Gastroesophageal sphincter (tissue), 4 donors: Measurements from ENCODE around the gene SCAF8. TPM values are rescaled to one million over a fixed set of nuclear protein-coding genes. Genes with fewer than 3 reads are reported as not detected.

Source experiments
- ATAC-seq: fragments of 150-250 bp; one replicate; pipeline ENCODE4 v1.9.1; 2016; ENCODE audit warnings: mild to moderate bottlenecking, moderate library complexity
- H3K27ac ChIP-seq, 4 donors: fragments of 200-600 bp; sonication (generic) in 3 of 4; 1 replicate in 3 of 4; 2 replicates in 1 of 4; pipeline ENCODE4 v1.5.1; 2016 to 2019
- H3K27me3 ChIP-seq: fragments of 200-600 bp; sonication (generic); one replicate; pipeline ENCODE4 v1.5.1; 2019
- H3K36me3 ChIP-seq, 2 donors: fragments of 200-600 bp; sonication (generic); one replicate each; pipeline ENCODE4 v1.5.1; 2019; ENCODE audit warnings: control low read depth in 1 of 2
- H3K4me1 ChIP-seq, 3 donors: fragments of 200-600 bp; sonication (generic); 1 replicate in 2 of 3; 2 replicates in 1 of 3; pipeline ENCODE4 v1.5.1; 2016 to 2019; ENCODE audit warnings: control low read depth in 2 of 3
- H3K4me3 ChIP-seq, 2 donors: fragments of 200-600 bp; sonication (generic); one replicate each; pipeline ENCODE4 v1.5.1; 2019; ENCODE audit warnings: mild to moderate bottlenecking in 1 of 2, moderate library complexity in 1 of 2
- H3K9me3 ChIP-seq, 3 donors: fragments of 200-600 bp; sonication (generic); one replicate each; pipeline ENCODE4 v1.5.1; 2017 to 2019; ENCODE audit warnings: control low read depth in 2 of 3
- EP300 ChIP-seq: sonication (generic); formaldehyde crosslinking; IDR thresholded peaks from one replicate; pipeline ENCODE4 v1.6.1; 2017; ENCODE audit warnings: antibody characterized with exemption, mild to moderate bottlenecking
- POLR2A ChIP-seq, 2 donors: fragments of 450-650 bp; IDR thresholded peaks; one replicate each; pipeline ENCODE4 v1.6.1; 2017; ENCODE audit warnings: antibody characterized with exemption in 2 of 2, mild to moderate bottlenecking in 2 of 2, moderate library complexity in 1 of 2
- POLR2AphosphoS5 ChIP-seq: sonication (generic); formaldehyde crosslinking; IDR thresholded peaks from one replicate; pipeline ENCODE4 v1.6.1; 2017; ENCODE audit warnings: antibody characterized with exemption
- WGBS, 2 donors: methylation state at CpG; one replicate each; pipeline ENCODE4 v1.1.5; 2018; ENCODE audit warnings: low coverage in 1 of 2; 5-methylcytosine and 5-hydroxymethylcytosine counted together
- total RNA-seq, 4 donors: library from RNA; depleted of rRNA; stranded (reverse); fragments of >200 nt; gene quantifications; one replicate each; pipeline ENCODE4 v1.1.0, GENCODE V29; 2016
- TF ChIP-seq, protein P1 (sequence below), 4 experiments: fragments of 200-600 bp in 2 of 4; fragments of 450-650 bp in 2 of 4; sonication (generic) in 1 of 4; IDR thresholded peaks; one replicate each; pipeline ENCODE4 v1.5.1; 2017 to 2019; ENCODE audit warnings: antibody characterized with exemption in 4 of 4, mild to moderate bottlenecking in 2 of 4, moderate library complexity in 2 of 4

Gene SCAF8
- total RNA-seq, 4 donors from 2014 or later = 38.5 to 56.8 (median 42.5) TPM

DNA sequence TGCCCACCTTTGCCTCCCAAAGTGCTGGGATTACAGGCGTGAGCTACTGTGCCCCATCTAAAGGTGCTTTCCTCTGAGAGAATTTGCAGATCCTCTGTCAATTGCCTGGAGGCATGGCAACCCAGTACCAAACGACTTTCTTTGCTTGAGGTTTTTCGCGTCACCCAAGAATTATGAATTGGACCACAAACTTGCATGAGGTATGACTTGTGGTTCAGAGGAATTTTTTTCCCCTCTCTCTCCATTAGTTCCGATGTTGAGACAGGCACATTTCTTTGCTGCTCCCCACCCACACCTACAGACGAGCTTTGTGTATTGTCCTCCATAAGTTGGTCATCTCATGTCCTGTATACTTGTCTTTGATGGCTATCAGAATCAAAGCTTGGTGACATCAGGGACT lies 11.8 kb upstream of the SCAF8 start:
- no peak overlapping the region for H3K4me3 ChIP-seq
- TF ChIP-seq POLR2AphosphoS5 (no peak), POLR2A (IDR thresholded peaks at IDR 0.05) (no peak), EP300 (no peak)
- TF ChIP-seq, protein P1, sequence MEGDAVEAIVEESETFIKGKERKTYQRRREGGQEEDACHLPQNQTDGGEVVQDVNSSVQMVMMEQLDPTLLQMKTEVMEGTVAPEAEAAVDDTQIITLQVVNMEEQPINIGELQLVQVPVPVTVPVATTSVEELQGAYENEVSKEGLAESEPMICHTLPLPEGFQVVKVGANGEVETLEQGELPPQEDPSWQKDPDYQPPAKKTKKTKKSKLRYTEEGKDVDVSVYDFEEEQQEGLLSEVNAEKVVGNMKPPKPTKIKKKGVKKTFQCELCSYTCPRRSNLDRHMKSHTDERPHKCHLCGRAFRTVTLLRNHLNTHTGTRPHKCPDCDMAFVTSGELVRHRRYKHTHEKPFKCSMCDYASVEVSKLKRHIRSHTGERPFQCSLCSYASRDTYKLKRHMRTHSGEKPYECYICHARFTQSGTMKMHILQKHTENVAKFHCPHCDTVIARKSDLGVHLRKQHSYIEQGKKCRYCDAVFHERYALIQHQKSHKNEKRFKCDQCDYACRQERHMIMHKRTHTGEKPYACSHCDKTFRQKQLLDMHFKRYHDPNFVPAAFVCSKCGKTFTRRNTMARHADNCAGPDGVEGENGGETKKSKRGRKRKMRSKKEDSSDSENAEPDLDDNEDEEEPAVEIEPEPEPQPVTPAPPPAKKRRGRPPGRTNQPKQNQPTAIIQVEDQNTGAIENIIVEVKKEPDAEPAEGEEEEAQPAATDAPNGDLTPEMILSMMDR (IDR thresholded peaks at IDR 0.05) = no peak
- H3K4me1 ChIP-seq = no peaks in the 10 kb centered on the region
- ATAC-seq = no peak
- H3K36me3 ChIP-seq = no peaks in the 10 kb centered on the region
- WGBS, 2 donors = 70 to 79% methylated on average over 6 of the region's 6 CpGs
- peaks cover 0 to 25% (median 0%) of the 10 kb centered on the region in 3 donors for H3K9me3 ChIP-seq
- no peak overlapping the region for H3K27ac ChIP-seq
- no peaks in the 10 kb centered on the region for H3K27me3 ChIP-seq

DNA sequence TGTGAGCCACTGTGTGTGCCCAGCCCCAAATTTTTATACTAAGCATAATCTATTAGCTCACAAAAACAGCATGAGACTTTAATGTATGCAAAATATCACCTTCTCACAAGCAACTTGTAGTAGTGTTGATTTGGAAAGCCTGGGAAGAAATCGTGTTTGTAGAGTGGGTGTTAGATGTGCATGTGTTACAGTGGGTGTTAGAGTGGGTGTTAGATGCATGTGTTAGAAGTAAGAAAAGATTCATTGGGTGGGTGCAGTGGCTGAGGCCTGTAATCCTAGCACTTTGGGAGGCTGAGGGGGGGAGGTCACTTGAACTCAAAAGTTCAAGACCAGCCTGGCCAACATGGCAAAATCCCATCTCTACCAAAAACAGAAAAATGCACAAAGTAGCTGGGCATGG lies 6.3 kb upstream of the SCAF8 start:
- peaks cover 0 to 5% (median 0%) of the 10 kb centered on the region in 3 donors for H3K4me1 ChIP-seq
- H3K36me3 ChIP-seq = no peaks in the 10 kb centered on the region
- H3K4me3 ChIP-seq = no peak overlapping the region
- TF ChIP-seq, protein P1 (IDR thresholded peaks at IDR 0.05) = no peak
- 91 to 92% methylated on average over 1 of the region's 1 CpG for WGBS, 2 donors
- no peaks in the 10 kb centered on the region for H3K9me3 ChIP-seq
- H3K27ac ChIP-seq = no peak overlapping the region
- no peak for ATAC-seq
- H3K27me3 ChIP-seq = no peaks in the 10 kb centered on the region

DNA sequence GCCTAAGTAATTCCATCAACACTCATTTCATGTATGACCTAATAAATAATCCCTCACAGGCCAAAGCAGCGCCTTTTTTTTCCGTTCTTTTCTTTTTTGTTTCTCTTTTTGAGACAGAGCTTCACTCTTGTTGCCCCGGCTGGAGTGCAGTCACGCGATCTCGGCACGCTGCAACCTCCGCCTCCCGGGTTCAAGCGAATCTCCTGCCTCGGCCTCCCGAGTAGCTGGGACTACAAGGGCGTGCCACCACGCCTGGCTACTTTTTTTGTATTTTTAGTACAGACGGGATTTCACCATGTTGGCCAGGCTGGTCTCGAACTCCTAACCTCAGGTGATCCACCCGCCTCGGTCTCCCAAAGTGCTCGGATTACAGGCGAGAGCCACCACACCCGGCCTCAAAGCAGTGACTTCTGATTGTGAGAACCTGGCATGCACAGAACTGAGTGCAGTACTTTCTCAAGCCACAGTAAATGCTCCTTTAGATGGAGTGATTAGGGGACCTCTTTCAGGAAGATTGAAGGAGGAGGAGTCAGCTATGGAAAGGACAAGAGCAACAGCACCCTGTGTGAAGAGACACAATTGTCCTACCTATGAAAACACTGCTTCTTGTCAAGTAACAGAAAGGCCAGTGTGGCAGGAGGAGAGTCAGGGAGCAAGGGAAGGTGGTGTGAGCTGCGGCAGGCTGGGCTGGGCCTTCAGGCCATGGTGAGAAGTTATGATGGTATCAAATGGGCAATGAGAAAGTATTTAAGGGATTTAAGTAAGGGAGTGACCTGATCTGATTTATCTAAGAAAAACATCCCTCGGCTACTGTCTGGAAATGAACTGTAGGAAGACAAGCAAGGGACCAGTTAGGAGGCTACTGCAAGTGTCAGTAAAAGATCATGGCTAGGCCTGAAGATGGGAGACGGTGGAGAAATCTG lies 1.7 kb upstream of the SCAF8 start:
- Histone ChIP-seq H3K27me3 (no peaks in the 10 kb centered on the region), H3K4me1 (peaks cover 6 to 36% (median 25%) of the 10 kb centered on the region in 3 donors), H3K4me3 (no peak overlapping the region), H3K36me3 (no peaks in the 10 kb centered on the region), H3K9me3 (no peaks in the 10 kb centered on the region), H3K27ac (peak overlapping the region in 2 of 4 donors; percentile 95 to 100)
- 93 to 95% methylated on average over 9 to 18 of the region's 24 CpGs for WGBS, 2 donors
- no peak for TF ChIP-seq POLR2AphosphoS5
- TF ChIP-seq POLR2A (IDR thresholded peaks at IDR 0.05) = no peak
- TF ChIP-seq, protein P1 (IDR thresholded peaks at IDR 0.05) = no peak
- TF ChIP-seq EP300 = no peak
- ATAC-seq = no peak

DNA sequence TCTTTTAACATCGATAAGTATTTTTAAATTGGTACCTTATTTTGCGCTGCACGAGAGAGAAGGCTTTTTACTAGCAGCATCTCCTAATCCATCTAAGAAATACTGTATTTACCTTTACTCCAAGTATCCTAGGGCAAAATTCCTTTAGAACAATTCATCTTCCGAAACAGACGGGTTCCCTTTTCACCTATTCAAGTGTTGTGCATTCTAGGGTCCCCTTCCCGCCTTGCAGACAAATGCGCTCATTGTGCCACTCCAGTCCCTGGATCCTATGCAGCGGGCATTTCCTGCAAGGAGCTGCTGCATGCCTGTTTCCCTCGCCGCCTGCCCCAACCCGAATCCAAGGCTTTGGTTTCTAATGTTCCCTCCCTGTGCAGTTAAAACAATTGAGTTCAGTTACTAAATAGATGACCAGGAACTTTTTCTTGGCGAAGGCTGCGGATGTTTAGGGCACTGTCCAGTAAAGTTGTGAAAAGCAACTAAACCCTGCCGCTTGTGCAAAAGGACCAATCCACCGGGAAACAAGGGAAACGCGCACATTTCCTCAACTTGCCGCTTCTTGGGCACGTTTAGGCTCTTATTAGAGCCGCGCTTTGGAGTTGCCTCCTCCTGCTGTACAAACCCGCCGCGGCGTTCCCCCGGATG lies 556 bp upstream of the SCAF8 start:
- H3K4me1 ChIP-seq = peaks cover 7 to 47% (median 33%) of the 10 kb centered on the region in 3 donors
- peak overlapping the region; percentile 95 to 100 (median 98) for H3K27ac ChIP-seq
- 9 to 15% methylated on average over 13 to 14 of the region's 26 CpGs for WGBS, 2 donors
- peak; percentile 0 for ATAC-seq
- TF ChIP-seq POLR2AphosphoS5 = no peak
- no peak for TF ChIP-seq POLR2A (IDR thresholded peaks at IDR 0.05)
- TF ChIP-seq EP300 = no peak
- TF ChIP-seq, protein P1 (IDR thresholded peaks at IDR 0.05) = no peak
- H3K4me3 ChIP-seq = peak overlapping the region; percentile 72 to 100
- H3K9me3 ChIP-seq = no peaks in the 10 kb centered on the region
- H3K27me3 ChIP-seq = no peaks in the 10 kb centered on the region
- H3K36me3 ChIP-seq = no peaks in the 10 kb centered on the region
